A549 treated with CpdA at 1 μM for 4 hours (cell line): ENCODE results near the gene SPAG6. TPM values are rescaled to one million over a fixed set of nuclear protein-coding genes. Genes with fewer than 3 reads are reported as not detected.

Experiments used
- total RNA-seq: library from RNA; stranded (reverse); fragments of 200-300 nt; extraction: Qiagen RNA extraction; gene quantifications from 5 replicates; pipeline ENCODE4 v1.2.3, GENCODE V29; 2022; ENCODE audit warnings: low read depth

The SPAG6 gene
- total RNA-seq = not detected in 5 replicates

GRCh38 chr10:22345301-22346095 lies at the start of gene SPAG6:
SPAG6 (plus strand) TSS chr10:22345496; CDS start chr10:22345612, 116 bp downstream.

GRCh38 chr10:22316286-22317075 lies 28.8 kb upstream of the SPAG6 start, which contains the start of gene COMMD3:
COMMD3 (plus strand) TSS chr10:22316388; CDS start chr10:22316418, 30 bp downstream.

GRCh38 chr10:22320591-22321155 lies 24.6 kb upstream of the SPAG6 start, which contains the start of gene BMI1:
BMI1 (plus strand) TSS chr10:22321099; CDS start chr10:22326450, 5,351 bp downstream.

Other genes starting within 250 kb of the SPAG6 start
- 0.08 TPM in 1 of 5 replicates, not detected in the others for gene EBLN1, start 127.5 kb upstream of the SPAG6 start, total RNA-seq
- gene COMMD3, start 29.1 kb upstream of the SPAG6 start, total RNA-seq = 48.4 to 52.2 TPM (median 49.5 TPM) in 5 replicates
- gene BMI1, start 24.4 kb upstream of the SPAG6 start, total RNA-seq = 26.5 to 36.6 TPM (median 32.8 TPM) in 5 replicates